Right cardiac atrium (tissue), 5 donors: Measurements from ENCODE around the gene ZNRF1. TPM values are rescaled to one million over a fixed set of nuclear protein-coding genes. Genes with fewer than 3 reads are reported as not detected.

Source experiments
- ATAC-seq, 2 donors: fragments of 200-7000 bp; cut with Tn5 transposase; one replicate each; pipeline versions ENCODE4 v1.8.0 to v1.9.1; 2020; ENCODE audit warnings: moderate library complexity in 2 of 2, mild to moderate bottlenecking in 1 of 2
- DNase-seq, 3 donors: peaks; one replicate each; pipeline ENCODE4 v3.0.0-alpha.2; 2020
- H3K27ac ChIP-seq: one replicate; pipeline ENCODE4 v1.5.1; 2013; ENCODE audit warnings: mild to moderate bottlenecking, low read length, control low read depth, moderate library complexity
- H3K27me3 ChIP-seq: one replicate; pipeline ENCODE4 v1.6.1; 2013; ENCODE audit not compliant: control insufficient read depth, insufficient read depth
- H3K4me1 ChIP-seq: one replicate; pipeline ENCODE4 v1.6.1; 2013; ENCODE audit warnings: low read length; ENCODE audit not compliant: control insufficient read depth, insufficient read depth
- H3K4me3 ChIP-seq: one replicate; pipeline ENCODE4 v1.5.1; 2013; ENCODE audit warnings: low read length, control low read depth
- H3K9me3 ChIP-seq: one replicate; pipeline ENCODE4 v1.6.1; 2013; ENCODE audit warnings: low read length; ENCODE audit not compliant: control insufficient read depth
- WGBS: extraction: QIAGEN DNeasy Blood & Tissue Kit; methylation state at CpG from one replicate; pipeline ENCODE4 v1.1.7; 2013; 5-methylcytosine and 5-hydroxymethylcytosine counted together
- intact Hi-C, 4 donors: fragments of 100-400 bp; cut with DNase I; formaldehyde crosslinking; loops; one replicate each; pipeline versions ENCODE4 v1.11.0 to v1.14.0; 2022 to 2023
- polyA plus RNA-seq: library from polyadenylated mRNA; stranded (reverse); fragments of 200-250 nt; gene quantifications from one replicate; pipeline ENCODE4 v1.2.3, GENCODE V29; 2013
- total RNA-seq, 4 donors: library from RNA; stranded (reverse); fragmentation: NEBNext Ultra II Directional; extraction: Animal tissue kit (Norgen Biotek cat#: 25700); gene quantifications; one replicate each; pipeline ENCODE4 v1.2.1, GENCODE V29; 2021
- donor health status: healthy with polysubstance abuse.
- donor health status: DM: no; HTN: yes; CAD: no.
- donor health status: DM: no; HTN: no; CAD: no.
- donor health status: DM: no; HTN: yes; CAD: no; lungs with severe emphysema.
- donor health status: DM: yes; HTN: yes; CAD: no.

Gene ZNRF1
- total and polyA plus RNA-seq, 5 donors, result 10.7 to 19.6 (median 13.0) TPM

DNA sequence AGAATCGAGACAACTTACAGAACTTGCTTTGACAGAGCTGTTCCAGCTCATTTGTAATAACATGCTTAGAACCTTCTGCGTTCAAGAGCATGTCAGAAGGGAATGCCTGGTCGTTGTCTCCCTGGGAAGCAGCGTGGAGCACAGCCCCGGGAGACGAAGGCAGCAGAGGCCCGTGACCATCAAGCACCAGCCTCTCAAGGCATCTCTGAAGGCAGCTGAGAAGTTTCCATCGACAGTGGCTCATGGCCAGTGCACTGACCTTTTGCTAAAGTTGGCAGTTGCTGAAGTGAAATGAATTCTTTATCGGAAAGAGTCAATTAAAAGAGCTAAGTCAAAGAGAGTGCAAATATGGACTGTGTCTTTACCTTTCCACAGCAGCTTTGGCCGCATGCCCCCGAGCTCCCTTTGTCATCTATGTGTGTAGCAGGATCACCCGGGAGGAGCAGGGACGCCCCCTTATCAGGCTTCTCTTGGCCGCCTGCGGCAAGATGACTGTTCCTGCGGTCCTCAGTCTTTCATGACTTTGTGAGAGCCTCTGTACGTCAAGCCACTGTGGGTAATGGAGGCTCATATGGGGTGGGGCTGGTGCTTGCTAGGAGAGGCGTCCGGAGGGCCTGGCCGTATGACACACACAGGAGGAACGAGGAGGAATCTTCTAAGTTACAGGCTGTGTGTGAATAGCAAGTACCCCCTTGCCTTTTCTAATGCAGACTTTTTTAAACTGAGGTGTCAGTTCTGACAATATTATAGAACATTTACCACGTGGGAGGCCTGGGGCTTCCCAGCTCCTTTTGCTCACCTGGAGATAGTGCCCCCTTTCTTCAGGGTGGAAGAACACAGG lies 63.5 kb downstream of the ZNRF1 start:
- peaks cover 11% of the 10 kb centered on the region for H3K4me1 ChIP-seq
- 50% methylated on average over 22 of the region's 22 CpGs for WGBS
- intact Hi-C loops, result no loop called here

DNA sequence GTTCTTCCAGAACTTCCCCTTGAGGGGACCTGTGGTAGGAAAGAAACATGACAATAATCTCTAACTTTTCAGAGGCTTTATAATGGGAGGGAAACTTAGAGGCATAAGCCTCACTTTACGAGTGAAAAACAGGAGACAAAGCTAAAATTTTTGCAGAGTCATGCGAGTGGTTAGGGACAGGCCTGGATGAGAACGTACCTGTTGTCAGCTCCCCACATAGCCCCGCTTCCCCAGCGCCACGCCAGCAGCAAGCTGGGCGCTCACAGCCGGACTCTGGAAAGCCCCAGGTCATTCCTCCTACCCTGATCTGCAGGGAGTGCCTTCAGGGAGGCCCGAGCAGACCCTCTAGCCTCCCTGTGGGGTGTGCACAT lies 64.1 kb downstream of the ZNRF1 start:
- Histone ChIP-seq H3K27me3 (no peaks in the 10 kb centered on the region), H3K27ac (no peak overlapping the region), H3K9me3 (no peaks in the 10 kb centered on the region), H3K4me3 (no peak overlapping the region), H3K4me1 (peaks cover 11% of the 10 kb centered on the region)
- ATAC-seq, result no peak
- 86% methylated on average over 9 of the region's 9 CpGs for WGBS
- intact Hi-C loops, result no loop called here
- DNase-seq, result no peak

More for the DNA sequence above, 63.5 kb downstream of the ZNRF1 start:
- Histone ChIP-seq H3K4me3 (no peak overlapping the region), H3K27me3 (no peaks in the 10 kb centered on the region), H3K9me3 (no peaks in the 10 kb centered on the region), H3K27ac (peak overlapping the region; percentile 77)
- peak; percentile 76 to 93 for ATAC-seq
- peak; percentile 88 to 89 (median 88) for DNase-seq

DNA sequence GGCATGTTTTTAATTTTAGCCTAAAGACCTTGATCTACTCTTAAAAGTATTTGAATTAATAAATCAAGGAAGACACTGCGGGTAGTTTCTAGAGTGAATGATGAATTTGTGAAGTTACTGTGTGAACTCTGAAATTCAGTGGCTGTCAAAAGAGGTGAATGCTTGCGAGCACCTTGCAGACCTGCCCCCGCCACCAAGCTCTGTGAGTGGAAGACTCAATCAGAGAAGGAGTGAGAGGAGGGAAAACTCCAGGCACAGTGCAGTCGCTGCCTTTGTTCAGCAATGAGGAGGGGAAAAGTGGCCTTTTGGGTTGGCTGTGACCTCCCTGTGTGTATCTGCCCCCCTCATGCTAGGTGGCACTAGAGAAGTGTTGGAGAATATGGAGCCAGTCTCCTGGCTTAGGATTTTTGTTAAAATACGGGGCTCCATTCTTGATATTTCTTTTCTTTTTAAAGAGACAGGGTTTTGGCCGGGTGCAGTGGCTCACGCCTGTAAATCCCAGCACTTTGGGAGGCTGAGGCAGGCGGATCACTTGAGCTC lies 64.8 kb downstream of the ZNRF1 start:
- Histone ChIP-seq H3K27me3 (no peaks in the 10 kb centered on the region), H3K27ac (no peak overlapping the region), H3K9me3 (no peaks in the 10 kb centered on the region), H3K4me3 (no peak overlapping the region), H3K4me1 (peaks cover 11% of the 10 kb centered on the region)
- DNase-seq, result no peak
- 92% methylated on average over 8 of the region's 8 CpGs for WGBS
- intact Hi-C loops, result no loop called here
- no peak for ATAC-seq

DNA sequence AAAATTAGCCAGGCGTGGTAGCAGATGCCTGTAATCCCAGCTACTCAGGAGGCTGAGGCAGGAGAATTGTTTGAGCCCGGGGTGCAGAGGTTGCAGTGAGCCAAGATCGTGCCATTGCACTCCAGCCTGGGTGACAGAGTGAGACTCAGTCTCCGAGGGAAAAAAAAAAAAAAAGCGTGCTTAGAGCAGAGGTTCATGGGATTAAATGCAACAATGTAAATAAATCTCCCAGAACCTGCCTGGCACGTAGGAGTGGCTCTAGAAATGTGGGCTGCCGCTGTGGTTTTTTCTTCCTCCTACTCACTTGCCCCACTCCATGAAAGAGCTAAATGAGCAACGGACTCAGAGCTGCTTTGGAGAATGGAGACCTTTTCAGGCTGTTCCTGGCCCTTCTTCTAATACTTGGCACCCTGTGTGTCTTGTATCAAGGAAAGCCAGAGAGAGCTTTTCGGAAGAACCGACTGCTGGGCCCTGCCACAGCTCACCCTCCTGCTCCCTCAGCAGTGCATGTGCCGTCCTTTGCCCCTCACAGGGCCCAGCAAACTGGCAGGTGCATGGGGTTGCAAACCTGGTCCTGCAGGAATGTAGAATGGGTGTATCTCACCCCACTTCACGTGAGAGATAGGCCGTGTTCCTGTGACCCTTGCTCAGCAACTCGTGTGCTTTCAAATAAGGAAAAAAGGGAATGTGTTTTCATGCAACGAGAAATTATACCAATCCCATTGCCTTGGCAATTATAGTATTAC lies 65.8 kb downstream of the ZNRF1 start:
- Histone ChIP-seq H3K27ac (no peak overlapping the region), H3K27me3 (no peaks in the 10 kb centered on the region), H3K4me1 (peaks cover 11% of the 10 kb centered on the region), H3K4me3 (no peak overlapping the region), H3K9me3 (no peaks in the 10 kb centered on the region)
- ATAC-seq, result no peak
- 86% methylated on average over 15 of the region's 15 CpGs for WGBS
- DNase-seq, result no peak
- intact Hi-C loops, result no loop called here

DNA sequence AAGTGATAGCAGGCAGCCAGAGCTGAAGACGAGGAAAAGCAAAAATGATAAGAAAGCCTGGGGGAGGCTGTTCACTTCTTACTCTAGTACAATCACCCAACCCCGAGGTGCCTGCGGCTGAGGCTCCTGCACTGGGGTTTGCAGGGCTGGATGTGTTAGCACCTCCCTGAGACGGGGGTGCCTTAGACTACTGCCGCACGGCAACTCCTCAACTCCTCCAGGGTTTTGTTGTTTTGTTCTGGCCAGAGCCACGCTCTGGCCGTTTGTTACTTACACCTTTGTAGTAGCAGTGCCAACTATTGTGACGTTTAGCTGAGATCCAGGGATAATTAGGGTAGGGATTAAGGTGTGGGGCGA lies 66.3 kb downstream of the ZNRF1 start:
- intact Hi-C loops, result no loop called here
- 73% methylated on average over 10 of the region's 10 CpGs for WGBS
- Histone ChIP-seq H3K4me1 (peaks cover 11% of the 10 kb centered on the region), H3K9me3 (no peaks in the 10 kb centered on the region), H3K27ac (no peak overlapping the region), H3K4me3 (no peak overlapping the region), H3K27me3 (no peaks in the 10 kb centered on the region)
- no peak for DNase-seq
- ATAC-seq, result no peak

DNA sequence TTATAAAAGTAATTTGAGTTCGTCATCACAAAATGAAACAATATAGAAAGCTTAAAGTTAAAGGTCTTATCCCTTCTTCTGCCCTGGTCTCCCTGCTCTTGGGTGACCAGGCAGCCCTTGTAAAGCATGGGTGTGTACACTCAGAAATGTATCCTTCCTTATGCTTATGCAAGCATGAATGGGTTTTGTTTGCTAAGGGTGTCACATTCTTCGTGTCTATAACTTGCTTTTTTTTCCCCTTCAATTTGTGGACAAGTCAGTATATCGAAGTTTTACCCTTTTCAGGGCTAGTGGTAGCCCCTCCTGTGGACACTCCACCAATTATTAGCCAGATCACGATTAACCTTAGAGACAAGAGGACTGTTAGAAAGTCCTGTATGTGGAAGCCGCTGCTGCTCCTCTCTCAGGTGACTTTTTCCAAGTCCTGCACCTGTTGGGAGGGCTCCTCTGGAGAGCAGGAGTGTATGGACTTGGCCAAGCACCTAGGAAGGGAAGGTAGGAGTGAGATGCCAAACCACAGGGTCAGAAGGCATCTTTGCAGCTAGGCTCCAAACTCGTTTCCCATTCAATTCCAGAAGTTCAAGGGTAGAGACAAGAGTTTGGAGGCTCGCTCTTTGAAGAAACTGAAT lies 66.8 kb downstream of the ZNRF1 start:
- intact Hi-C loops, result no loop called here
- ATAC-seq, result no peak
- no peak overlapping the region for H3K4me3 ChIP-seq
- H3K27me3 ChIP-seq, result no peaks in the 10 kb centered on the region
- H3K4me1 ChIP-seq, result peaks cover 11% of the 10 kb centered on the region
- WGBS, result 89% methylated on average over 7 of the region's 7 CpGs
- H3K27ac ChIP-seq, result no peak overlapping the region
- DNase-seq, result no peak
- H3K9me3 ChIP-seq, result no peaks in the 10 kb centered on the region

DNA sequence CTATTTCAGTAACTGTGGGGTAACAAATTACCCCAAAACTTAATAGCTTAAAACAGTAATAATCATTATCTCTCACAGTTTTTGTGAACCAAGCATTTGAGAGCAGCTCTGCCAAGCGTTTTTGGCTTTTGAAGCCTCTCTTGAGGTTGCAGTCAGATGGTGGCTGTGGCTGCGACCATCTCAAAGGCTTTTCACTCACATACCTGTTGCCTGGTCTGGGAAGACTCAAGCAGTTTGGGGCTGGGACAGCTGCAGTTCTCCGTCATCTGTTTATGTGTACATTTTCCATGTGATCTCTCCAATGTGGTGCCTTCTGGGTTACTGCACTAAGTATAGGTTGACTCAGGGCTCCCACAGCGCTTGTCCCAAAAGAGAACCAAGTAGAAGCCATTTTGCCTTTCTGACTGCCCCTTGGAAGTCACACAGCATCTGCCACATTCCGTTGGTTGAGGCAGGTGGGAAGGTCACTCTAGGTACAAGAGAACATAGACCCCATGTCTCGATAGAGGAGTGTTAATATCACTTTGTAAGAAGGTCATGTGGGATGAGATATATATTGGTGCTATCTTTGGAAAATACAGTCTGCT lies 68.1 kb downstream of the ZNRF1 start:
- DNase-seq, result no peak
- WGBS, result 93% methylated on average over 6 of the region's 6 CpGs
- H3K27me3 ChIP-seq, result no peaks in the 10 kb centered on the region
- H3K4me1 ChIP-seq, result peaks cover 11% of the 10 kb centered on the region
- H3K4me3 ChIP-seq, result no peak overlapping the region
- intact Hi-C loops, result no loop called here
- no peaks in the 10 kb centered on the region for H3K9me3 ChIP-seq
- ATAC-seq, result no peak
- H3K27ac ChIP-seq, result no peak overlapping the region

DNA sequence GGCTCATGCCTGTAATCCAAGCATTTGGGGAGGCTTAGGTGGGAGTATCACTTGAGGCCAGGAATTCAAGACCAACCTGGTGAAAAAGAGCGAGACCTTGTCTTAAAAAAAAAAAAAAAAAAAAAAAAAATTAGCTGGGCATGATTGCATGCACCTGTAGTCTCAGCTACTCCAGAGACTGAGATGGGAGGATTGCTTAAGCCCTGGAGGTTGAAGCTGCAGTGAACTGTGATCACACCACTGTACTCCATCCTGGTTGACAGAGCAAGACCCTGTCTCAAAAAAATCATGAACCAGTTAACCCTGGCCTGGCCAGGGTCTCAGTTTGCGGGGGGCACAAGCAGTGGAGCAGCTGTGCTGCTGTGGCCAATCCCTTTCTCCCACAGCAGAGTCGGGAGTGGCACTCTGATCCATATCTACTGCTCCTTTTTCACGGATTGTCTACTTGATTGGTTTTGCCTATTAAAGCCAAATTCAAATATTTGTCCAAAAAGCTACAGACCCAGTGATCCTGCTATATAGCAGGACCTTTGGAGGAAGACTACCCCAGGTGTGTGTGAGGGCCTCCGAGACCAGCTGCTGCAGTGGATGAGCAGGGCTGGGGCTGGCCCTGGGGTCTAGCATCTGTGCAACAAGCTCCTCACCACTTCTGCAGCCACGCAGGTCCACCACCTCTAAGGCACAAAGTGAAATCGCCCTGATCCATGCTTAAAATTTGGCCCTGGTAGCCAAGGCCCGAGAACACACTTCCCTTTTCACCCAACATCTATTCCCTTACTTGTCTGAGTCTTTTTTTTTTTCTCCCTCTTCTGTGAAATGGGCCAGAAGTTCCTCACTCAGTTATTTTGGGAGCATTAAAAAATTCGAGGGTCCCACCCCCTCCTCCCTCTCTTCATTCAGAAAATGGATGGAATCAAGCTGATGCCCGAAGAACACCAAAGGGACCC lies 69.5 kb downstream of the ZNRF1 start:
- Histone ChIP-seq H3K9me3 (no peaks in the 10 kb centered on the region), H3K27ac (no peak overlapping the region), H3K4me3 (no peak overlapping the region), H3K27me3 (no peaks in the 10 kb centered on the region), H3K4me1 (peaks cover 2% of the 10 kb centered on the region)
- DNase-seq, result no peak
- ATAC-seq, result no peak
- intact Hi-C loops, result no loop called here
- WGBS, result 91% methylated on average over 10 of the region's 10 CpGs

DNA sequence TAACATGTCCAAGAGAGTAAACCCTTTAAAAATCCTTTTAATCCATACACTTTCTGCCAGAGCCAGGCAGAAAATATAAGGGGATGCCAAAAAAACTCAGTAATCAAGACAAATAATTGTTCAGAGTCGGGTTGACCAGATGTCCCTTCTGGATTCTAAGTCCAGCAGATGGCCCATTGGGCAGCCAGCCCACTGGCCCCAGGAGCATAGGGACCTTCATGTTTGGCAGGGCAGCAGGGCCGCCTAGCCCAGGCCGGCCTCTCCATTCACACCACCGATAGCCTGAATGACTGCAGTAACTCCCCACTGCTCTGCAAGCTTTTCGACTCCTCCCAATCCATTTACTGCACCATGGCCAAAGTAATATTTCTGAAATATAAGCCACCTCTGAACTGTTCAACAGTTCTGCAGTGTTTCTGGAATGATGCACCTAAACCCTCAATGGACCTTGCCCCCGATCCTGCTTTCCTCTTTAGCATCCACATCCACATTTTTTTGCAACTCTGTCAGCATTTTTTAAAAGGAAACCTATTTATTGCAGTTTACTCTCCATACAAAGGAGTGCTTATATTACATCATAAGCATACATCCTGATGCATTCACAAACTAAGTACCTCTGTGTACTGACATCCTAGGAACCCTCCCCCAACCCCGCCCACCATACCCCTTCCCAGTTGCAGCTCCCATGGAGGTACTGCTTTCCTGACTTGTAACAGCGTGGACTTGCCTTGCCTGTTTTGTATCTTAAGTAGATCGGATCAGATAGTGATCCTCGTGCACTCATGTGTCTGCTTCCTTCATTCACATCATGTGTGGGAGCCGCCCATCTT lies 71.4 kb downstream of the ZNRF1 start:
- DNase-seq, result peak; percentile 67 to 90 (median 86)
- Histone ChIP-seq H3K27ac (no peak overlapping the region), H3K4me1 (no peaks in the 10 kb centered on the region)

More for the DNA sequence above, 71.4 kb downstream of the ZNRF1 start:
- Histone ChIP-seq H3K27me3 (no peaks in the 10 kb centered on the region), H3K4me3 (no peak overlapping the region), H3K9me3 (no peaks in the 10 kb centered on the region)
- 66% methylated on average over 11 of the region's 11 CpGs for WGBS
- intact Hi-C loops, result no loop called here
- peak; percentile 67 to 78 for ATAC-seq
